Measurements from ENCODE around the gene ARMH1.

ARMH1 gene

DNA sequence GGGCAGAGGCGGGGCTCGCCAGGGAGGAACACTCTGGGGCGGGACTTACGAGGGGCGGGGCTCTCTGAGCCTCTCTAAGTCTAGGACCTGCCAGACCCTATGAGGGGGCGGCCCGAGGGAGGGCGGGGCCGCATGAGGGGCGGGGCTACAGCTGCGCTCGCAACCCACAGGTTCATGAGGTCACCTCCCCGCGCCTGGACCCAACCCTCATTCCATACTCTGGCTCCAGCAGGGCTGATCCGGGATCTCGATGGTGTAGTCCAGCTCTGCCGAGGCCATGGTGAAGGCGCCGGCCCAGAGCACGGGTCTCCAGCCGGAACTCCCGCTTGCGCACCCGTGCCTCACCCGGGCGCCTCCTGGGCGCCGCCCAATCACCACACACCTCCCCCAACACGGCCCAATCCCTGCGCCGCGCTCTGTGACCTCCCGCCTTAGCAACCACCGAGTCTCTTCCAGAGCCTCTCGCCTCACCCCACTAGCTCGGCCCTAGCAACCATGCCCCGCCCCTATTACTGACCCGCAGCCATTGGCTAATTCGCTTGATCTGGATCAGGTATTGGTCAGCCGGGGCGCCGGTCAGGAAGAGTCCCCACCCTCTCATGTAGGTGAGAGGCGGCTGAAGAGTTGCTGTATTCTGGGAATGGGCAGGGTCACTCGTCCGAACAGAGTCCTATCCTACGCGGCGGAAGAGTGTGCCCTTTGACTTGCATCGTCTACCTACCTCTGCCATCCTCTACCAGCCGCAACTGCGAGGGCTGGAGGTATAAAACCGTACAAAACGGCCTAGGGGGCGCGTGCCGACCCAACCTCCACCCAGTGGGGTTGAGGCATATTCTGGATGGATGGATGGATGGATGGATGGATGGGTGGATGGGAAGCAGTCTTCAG is at the start of gene ARMH1, which contains the start of gene TMEM53:
Gene ARMH1 (plus strand): TSS at position 602 of the 888 bp plus-strand sequence. CDS start 14,984 bp downstream, outside the sequence.
Gene TMEM53 (minus strand): TSS at position 369 of the 888 bp plus-strand sequence. CDS start 90 bp downstream, at position 279.
- DNase-seq (ENCODE audit: low spot score) = peak; percentile 99

DNA sequence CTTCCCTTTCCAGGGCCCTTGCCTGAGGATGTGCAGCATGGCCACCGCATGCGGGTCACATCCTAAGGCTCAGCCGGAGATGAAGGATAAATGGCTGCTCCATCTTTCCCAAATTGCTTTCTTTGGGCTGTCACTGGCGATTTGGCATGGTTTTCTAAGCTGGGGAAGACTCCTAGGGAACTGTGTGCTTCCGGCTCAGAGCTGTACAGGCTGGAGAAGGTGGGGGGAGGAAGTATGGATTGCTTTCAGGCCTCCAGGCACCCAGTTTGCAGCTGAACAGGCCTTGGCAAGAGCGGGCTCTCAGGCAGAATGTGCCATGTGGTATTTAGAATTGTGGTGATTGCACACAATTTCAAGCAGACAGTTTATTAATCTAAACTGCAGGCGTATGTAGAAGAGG is 49.2 kb upstream of the ARMH1 start:
- DNase-seq (ENCODE audit: low spot score) = no peak

DNA sequence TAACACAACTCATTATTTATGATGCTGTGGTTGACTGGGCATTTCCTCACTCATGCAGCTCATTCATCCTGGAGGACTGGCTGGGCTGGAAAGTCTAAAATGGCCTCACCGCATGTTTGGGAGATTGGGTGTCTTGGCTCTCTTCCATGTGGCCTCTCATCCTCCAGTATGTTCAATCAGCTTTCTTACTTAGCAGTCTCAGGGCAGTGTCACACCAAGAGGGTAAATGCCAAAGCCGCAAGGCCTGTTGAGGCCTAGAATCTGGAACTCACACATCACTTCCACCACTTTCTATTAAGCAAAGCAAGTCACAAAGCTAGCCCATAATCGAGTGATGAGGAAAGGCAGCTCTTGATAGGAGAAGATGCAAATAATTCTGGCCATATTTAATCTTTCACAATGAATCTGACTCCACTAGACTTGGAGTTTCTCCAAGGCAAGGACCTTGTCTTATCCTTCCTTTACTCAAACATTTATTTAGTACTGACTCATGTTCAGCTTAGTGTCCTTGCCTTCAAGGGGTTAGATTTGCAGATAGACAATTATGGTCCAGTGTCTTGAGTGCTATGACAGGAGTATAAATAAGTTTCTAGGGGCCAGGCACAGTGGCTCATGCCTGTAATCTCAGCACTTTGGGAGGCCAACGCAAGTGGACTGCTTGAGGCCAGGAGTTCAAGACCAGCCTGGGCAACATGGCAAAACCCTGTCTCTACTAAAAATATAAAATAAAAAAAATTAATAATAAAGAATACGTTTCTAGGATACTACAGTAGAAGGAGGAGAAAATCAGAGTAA is 45.4 kb upstream of the ARMH1 start:
- DNase-seq (ENCODE audit: low spot score) = peak; percentile 97

DNA sequence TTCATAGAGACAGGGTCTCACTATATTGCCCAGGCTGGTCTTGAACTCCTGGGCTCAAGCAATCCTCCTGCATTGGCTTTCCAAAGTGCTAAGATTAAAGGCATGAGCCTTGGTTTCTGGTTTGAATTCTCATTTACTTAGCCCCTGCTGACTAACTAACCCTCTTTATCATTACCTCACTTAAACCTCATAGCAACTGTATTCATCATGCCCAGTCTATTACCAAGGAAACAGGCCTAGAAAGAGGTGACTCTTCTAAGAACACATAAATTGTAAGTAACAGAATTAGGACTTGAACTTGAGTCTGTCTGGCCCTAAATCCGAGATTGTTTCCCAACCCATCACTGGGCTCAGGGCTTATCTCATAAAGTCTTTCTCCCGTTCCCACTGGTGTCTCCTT is 44.4 kb upstream of the ARMH1 start:
- DNase-seq (ENCODE audit: low spot score) = peak; percentile 84

DNA sequence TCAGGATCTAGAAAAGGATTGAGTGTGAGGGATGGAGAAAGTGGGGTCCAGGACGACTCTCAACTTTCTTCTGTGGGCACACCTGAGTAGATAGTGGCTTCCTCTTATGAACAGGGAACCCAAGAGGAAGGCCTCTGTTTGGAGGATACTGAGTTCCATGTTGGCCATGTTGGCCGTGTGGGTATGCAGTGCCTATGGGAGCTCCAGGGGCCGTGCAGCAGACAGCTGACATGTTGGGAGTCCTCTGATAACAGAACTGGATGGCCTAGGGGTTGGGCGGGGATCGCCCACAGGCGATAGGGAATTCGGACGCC is 43.2 kb upstream of the ARMH1 start:
- no peak for DNase-seq (ENCODE audit: low spot score)

DNA sequence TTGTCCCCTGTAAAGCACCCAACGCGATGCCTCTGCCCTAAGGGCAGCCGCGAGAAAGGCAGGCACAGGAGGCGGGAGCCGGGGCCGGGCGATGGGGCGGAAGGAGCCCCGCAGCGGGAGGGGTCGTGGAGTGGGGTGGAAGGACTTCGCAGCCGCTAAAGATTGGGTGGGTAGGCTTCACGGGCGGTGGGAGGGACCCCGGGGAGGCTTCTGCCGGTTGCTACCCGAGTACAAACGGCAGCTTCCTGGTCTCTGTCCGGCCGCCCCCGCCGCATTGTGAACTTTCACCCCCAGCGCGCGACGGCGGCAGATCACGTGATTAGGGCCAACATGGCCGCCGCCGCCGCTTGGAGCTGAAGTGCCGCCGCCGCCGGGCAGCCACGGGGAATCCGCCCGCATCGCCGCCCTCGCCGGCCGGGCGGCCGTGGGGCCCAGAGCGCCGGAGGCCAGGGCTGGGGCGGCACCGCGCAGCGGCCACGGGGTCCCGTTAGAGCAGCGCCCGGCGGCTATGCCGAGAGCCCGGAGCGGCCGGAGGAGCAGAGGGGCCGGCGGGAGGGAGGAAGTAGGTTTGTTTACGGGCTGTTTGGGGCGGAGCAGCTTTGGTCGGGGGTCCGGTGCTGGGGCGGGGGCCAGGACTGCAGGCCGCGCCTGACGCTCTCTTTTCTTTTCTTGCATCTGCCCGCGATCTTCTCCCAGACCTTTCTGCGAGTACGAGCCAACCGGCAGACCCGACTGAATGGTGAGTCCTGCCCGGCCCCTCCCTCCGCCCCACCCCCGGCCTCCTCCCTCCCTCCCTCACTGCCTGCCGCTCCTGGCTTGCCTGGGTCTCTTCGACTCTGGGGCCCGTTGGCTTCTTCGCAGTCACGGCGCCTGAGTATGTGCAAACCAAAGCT is 42.6 kb upstream of the ARMH1 start:
- peak; percentile 88 for DNase-seq (ENCODE audit: low spot score)

DNA sequence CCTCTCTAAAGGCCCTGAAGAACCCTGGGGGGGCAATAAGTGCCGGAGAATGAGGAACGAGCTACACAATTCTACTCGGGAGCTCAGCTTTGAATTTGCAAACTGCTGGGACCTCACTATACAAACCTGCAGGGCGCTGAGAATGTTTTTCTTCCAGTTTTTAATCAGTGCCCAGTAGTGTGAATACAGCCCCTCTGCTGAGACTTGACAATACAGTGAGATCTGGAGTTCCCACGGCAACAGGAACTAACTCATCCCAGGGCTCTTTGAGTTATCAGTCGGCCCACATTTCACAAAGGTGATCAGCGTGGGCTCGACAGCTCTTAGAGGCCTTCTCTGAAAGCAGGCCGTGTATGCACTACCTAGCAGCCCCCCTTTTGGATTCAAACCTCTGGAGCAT is 41.9 kb upstream of the ARMH1 start:
- peak; percentile 32 for DNase-seq (ENCODE audit: low spot score)

DNA sequence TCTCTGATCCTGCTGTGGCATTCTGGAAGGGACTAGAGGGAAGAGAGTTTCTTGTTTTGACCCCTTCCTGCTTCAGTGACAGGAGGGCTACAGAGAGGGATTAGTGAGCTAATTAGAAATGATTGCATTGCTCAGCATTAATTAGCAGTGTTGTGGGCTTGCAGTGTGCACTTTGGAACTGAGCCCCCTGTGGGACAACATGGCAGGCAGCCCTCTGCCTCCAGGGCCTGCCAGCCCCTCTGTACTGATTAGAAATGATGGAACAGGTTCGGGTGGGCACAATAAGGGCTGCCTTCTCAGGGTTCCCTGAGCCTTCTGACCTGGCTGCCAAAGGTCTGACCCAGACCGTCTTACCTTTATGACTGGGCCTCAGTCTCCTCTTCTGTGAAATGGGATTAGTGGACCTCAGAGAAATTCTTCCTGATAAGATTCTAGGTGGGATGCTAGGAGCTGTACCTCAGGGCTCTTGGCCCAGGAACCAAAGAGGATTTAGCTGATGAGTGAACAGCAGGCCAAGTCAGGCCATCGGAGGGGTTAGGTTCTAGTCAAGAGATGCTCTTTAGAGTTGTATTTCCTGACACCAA is 39.8 kb upstream of the ARMH1 start:
- no peak for DNase-seq (ENCODE audit: low spot score)

- no peak for DNase-seq (ENCODE audit: low spot score)
Measured at GRCh38 chr1:44635439-44635838, 39.1 kb upstream of the ARMH1 start.

DNA sequence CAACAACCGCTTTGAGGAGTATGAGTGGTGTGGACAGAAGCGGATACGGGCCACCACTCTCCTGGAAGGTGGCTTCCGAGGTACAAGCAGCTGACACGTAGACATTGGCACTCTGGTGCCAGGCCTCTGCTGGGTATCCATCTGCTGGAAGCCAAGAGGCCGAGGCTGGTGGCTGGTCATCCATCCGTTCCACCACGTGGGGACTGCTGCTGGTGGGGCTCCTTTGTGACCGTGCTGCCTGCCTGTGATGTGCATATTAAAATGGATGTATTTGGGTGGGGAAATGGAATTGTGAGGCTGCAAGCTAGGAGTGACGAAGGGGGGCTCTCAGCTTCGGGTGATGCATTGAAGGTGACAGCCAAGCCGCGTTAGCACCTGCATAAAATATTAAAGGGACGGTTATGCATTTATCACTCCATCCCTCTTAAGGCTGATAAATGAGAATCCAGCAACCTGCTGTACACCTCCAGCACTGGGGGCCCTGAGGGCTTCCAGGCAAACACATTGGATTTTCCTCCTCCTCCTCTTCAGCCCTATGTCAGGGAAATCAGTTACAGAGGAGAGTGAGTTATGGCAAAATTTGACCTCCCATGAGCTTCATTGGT is 38.3 kb upstream of the ARMH1 start:
- no peak for DNase-seq (ENCODE audit: low spot score)

GRCh38 chr1:44636688-44637598 is 37.6 kb upstream of the ARMH1 start:
- no peak for DNase-seq (ENCODE audit: low spot score)

- DNase-seq (ENCODE audit: low spot score) = no peak
Measured at GRCh38 chr1:44637702-44638411, 36.7 kb upstream of the ARMH1 start.

DNA sequence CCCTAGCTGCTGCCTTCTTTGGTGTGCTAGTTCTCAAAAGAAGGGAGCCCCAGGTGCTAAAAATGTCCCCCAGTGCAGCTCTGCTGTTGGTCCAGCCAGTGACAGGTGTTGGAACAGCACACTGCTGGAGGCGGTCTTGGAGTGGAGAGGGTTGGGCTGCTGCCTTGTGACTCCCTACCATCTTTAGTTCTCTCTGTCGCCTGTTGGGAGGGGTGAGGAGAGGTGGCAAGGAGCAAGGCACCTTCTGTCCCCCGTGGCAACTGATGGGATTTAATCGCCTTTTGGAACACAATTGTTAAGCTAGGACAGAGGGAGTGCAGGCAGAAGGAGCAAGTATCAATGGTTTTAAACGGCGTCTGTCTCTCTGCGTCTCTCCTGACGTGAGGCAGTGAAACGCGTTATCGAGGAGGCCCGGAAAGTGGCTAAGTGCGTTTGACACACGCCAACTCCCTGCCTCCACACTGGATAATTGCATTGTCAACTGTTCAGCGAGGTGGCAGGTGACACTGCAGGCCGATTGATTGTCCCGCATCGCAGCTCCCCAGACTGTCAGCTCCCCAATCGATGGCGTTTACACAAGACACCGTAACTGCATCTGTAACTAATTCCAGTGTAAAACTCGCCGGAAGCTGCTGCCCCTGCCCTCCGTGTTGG is 34.2 kb upstream of the ARMH1 start:
- DNase-seq (ENCODE audit: low spot score) = no peak

DNA sequence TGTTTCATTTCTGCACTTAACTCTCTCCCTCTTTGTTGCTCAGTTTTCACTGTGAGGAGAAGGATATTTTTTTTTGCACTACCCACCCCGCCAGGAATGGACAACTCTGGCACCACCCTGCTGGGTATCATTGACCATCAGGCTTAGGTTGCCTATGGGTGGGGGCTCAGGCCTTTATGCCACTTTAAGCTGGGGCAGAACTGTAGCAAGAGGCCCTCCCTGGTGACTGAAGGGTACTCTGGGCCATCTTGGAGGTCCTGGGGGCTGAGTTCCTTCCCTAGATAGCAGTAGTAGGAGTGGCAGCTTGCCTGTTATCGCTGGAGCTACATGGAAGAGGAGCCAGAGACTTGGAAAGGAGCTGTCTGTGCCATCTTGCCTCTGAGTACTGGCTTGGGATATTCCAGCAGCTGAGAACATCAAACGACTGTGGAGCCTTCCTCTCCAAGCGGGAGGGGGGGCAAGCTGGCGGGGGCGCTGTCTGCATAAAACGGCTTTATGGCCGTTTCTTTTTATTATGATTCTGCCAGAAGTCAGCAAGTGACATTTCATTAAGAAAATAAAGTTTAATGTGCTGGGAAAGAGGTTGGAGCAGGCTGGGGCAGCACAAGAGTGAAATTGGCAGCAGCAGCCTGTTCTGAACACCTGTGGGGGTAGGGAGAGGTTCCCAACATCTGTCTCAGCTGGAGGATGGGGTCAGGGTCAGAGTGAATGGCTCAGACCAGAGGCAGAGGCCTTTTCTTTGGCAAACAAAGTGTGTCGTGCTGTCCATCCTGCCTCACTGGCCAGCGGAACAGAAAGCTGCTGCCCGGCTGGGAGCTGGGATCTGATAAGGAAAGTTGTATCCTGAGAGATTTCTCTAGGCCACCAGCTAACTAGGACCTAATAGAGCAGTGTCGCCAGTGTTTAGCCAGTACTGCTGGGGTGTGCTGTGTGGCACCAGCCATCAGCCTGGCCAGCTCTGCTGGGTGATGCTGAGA is 33.1 kb upstream of the ARMH1 start:
- no peak for DNase-seq (ENCODE audit: low spot score)

GRCh38 chr1:44642255-44642654 is 32.3 kb upstream of the ARMH1 start:
- DNase-seq (ENCODE audit: low spot score) = no peak

DNA sequence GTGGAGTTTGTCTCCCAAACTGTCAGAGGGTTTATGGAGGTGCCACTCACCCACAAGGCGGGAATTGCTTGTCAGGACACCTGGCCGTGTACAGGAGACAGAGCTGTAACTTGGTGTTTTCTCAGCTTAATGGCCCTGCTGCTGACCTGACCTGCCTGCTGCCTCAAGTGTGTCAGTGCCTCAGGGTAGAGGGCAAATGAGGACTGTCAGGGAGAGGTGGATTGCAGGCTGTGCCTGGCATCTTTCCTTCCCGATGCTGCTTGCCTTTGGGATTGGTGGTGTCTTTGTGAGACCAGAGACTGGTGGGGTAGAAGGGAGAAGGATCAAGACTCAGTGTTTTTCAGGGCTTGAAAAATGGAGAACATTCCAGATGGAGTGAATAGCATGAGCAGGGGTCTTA is 31.6 kb upstream of the ARMH1 start:
- DNase-seq (ENCODE audit: low spot score) = no peak

DNA sequence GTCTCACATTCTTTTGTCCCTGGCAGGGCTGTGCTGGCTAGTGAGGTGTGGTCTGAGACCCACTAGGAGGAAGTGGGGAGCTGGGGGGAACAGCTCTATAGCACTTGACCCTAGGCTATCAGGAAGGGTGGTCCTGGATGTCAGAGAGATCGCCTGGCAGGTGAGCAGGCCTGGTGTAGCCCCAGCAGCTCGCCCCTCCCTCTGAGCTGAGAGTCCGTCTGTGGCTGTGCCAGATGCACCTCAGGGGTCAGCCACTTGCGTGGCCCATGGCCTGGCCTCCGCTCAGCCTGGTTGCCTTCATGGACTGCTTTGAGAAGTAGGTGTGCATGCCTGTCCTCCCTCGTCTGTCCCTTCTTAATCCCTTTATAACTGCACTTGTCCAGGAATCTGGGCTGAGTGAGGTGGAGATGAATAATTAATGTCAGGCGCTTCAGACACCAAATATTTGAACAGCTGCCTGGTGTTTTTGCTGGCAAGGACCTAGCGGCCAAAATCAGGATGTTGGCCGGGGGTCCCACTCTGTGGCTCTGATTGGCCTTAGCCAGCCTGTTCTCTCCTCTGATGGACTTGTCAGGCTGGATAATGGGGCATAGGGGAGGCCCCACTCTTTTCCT is 30.7 kb upstream of the ARMH1 start:
- DNase-seq (ENCODE audit: low spot score) = no peak
